Panc1 (cell line): ENCODE results near the gene CPM. TPM values are rescaled to one million over a fixed set of nuclear protein-coding genes. Genes with fewer than 3 reads are reported as not detected.

Experiments used
- ATAC-seq: fragments of 200-7000 bp; cut with Tn5 transposase; 2 replicates; pipeline ENCODE4 v1.9.1; 2020; ENCODE audit warnings: mild to moderate bottlenecking, moderate library complexity
- BruUV-seq: library from RNA; stranded (reverse); fragments of 400-500 nt; replicated peaks from 2 replicates; lab custom pipeline; 2021; lab: Mats Ljungman, UMichigan
- CTCF ChIA-PET: fragments of 300-600 bp; sonication (Branson Sonifier 250); formaldehyde crosslinking; loops from one replicate; lab custom pipeline; 2022; ENCODE audit warnings: antibody characterized with exemption; lab: Charles Lee
- POLR2A ChIA-PET: fragments of 300-600 bp; sonication (Branson Sonifier 250); formaldehyde crosslinking; loops from one replicate; lab custom pipeline; 2022; ENCODE audit warnings: antibody characterized with exemption; lab: Charles Lee
- DNase-seq: peaks from one replicate; pipeline ENCODE4 v3.0.0-alpha.2; 2010; ENCODE audit warnings: low read depth, low spot score
- H3K27ac ChIP-seq: 2 replicates; pipeline ENCODE4 v1.5.1; 2011; ENCODE audit warnings: mild to moderate bottlenecking, low read length, inconsistent platforms
- H3K27me3 ChIP-seq: fragments of 200-500 bp; sonication (Bioruptor generic); 2 replicates; pipeline ENCODE4 v1.6.0; 2014; ENCODE audit warnings: low read length, inconsistent platforms; ENCODE audit not compliant: control insufficient read depth, insufficient read depth
- H3K36me3 ChIP-seq: fragments of 200-500 bp; sonication (Bioruptor generic); 2 replicates; pipeline ENCODE4 v1.5.1; 2014; ENCODE audit warnings: inconsistent platforms, mild to moderate bottlenecking, low read length, moderate library complexity; ENCODE audit not compliant: control insufficient read depth, insufficient read depth
- H3K4me1 ChIP-seq: 2 replicates; pipeline ENCODE4 v1.5.1; 2011; ENCODE audit warnings: inconsistent platforms, mild to moderate bottlenecking, low read length, moderate library complexity; ENCODE audit not compliant: control insufficient read depth, insufficient read depth
- H3K4me3 ChIP-seq, 2 experiments: 2 replicates each; pipeline ENCODE4 v1.5.1; 2011 to 2012; ENCODE audit warnings: low read depth in 2 of 2, low read length in 2 of 2, mild to moderate bottlenecking in 2 of 2, inconsistent platforms in 1 of 2, moderate library complexity in 1 of 2
- H3K9me3 ChIP-seq: fragments of 200-500 bp; sonication (Bioruptor generic); 2 replicates; pipeline ENCODE4 v1.5.1; 2014; ENCODE audit warnings: low read depth, mild to moderate bottlenecking, inconsistent platforms, low read length, moderate library complexity; ENCODE audit not compliant: control insufficient read depth, insufficient read depth
- POLR2AphosphoS5 ChIP-seq: IDR thresholded peaks from 2 replicates; pipeline ENCODE4 v1.6.1; 2012; ENCODE audit warnings: mild to moderate bottlenecking, low read depth, low read length, moderate library complexity
- SIN3A ChIP-seq: IDR thresholded peaks from 2 replicates; pipeline ENCODE4 v1.6.1; 2012; ENCODE audit warnings: low read depth, mild to moderate bottlenecking, low read length, moderate library complexity, borderline replicate concordance; ENCODE audit not compliant: insufficient read depth
- TCF7L2 ChIP-seq: IDR thresholded peaks from 2 replicates; pipeline ENCODE4 v1.6.1; 2011; ENCODE audit warnings: mild to moderate bottlenecking, low read depth, low read length, inconsistent platforms
- in situ Hi-C: cut with HindIII; loops from 2 replicates; pipeline ENCODE4 v1.10.0; 2016; ENCODE audit warnings: low sequenced_read_pairs, low pct_unique_long_range_greater_than_20kb
- intact Hi-C: fragments of 100-400 bp; cut with micrococcal nuclease; formaldehyde crosslinking; loops from one replicate; pipeline ENCODE4 v1.10.0; 2022; ENCODE audit not compliant: unreplicated experiment
- total RNA-seq: library from RNA; stranded (reverse); gene quantifications from one replicate; pipeline ENCODE4 v1.2.1, GENCODE V29; 2021; ENCODE audit not compliant: unreplicated experiment
- TF ChIP-seq, protein P1 (sequence below), 2 experiments: IDR thresholded peaks; 2 replicates each; pipeline ENCODE4 v1.6.1; 2011 to 2012; ENCODE audit warnings: low read depth in 2 of 2, control low read depth in 1 of 2, low read length in 1 of 2, mild to moderate bottlenecking in 1 of 2, moderate library complexity in 1 of 2; ENCODE audit not compliant: insufficient read depth in 1 of 2
- TF ChIP-seq, protein P2 (sequence below): fragments of 450-650 bp; IDR thresholded peaks from 2 replicates; pipeline ENCODE4 v1.5.1; 2017; ENCODE audit warnings: mild to moderate bottlenecking

The CPM gene
- total RNA-seq, 1 experiment from 2014 or later = 11.2 TPM

DNA sequence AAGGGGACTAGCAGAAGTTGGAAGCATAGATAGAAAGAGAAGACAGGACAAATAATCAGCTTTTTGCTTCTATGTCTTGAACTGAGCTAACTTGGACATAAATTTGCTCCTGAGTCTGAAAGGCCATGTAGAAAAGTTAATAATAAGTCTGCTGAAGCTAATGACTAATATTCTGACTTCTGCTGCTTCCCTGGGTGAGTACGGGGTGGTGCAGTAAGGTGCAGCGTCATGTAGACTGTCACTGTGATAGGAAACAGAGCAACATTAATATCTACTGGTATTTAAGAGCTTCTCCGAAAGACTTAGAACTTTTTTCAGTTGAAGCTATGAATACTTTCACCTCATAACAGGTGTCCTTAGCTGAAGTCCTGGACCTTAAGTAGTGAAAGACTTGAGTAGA lies 34.1 kb upstream of the CPM start:
- Histone ChIP-seq H3K27me3 (no peaks in the 10 kb centered on the region), H3K4me3 (no peak overlapping the region), H3K36me3 (no peaks in the 10 kb centered on the region), H3K4me1 (no peaks in the 10 kb centered on the region), H3K9me3 (no peaks in the 10 kb centered on the region), H3K27ac (no peak overlapping the region)
- no TSS peak for BruUV-seq
- DNase-seq = no peak
- in situ Hi-C loops = no loop called here
- intact Hi-C loops = no loop called here
- ChIA-PET POLR2A (no interaction called here), CTCF (no interaction called here)
- TF ChIP-seq TCF7L2 = no peak
- no peak for ATAC-seq

DNA sequence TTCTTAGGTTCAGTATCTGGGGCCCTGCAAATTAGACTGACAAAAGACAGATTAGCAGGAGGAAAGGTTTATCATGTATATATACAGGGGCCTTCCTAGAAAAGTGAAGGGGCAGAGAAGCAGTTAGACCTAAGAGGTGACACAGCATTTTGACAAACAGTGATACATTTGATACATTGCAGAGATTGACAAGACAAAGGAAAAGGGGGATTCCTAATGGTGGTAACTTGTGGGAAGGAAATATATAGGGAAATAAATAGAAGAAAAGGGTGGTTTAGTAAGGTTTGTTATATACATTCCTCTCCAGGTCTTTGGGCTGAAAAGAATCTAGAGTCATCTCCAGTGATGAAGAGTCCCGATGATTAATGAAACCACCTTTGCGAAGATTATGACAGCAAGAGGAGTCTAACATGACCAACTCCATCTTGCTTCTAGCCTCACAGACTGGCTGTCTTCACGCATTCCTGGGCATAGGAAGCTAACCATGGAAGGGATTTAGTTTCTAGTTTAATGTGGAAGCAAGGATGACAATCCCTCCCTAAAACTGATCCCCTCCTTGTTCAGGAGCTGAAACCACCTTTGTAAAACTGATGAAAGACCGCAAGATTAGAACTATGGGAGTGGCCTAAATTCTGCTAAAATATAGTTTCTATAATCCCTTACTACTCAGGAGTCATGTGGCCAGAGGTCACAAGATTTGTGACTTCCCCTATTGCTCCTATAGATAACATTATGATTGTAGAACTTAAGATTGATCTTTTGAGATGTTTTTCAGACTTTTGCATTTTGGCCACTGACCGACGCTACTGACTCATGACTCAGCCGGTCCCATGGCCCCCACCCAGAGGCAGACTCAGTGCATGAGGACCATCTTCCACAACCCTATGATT lies 31.1 kb upstream of the CPM start:
- H3K27ac ChIP-seq = no peak overlapping the region
- H3K4me1 ChIP-seq = no peaks in the 10 kb centered on the region
- POLR2A ChIA-PET = no interaction called here
- no peak for ATAC-seq
- BruUV-seq = no TSS peak
- no peaks in the 10 kb centered on the region for H3K27me3 ChIP-seq
- TF ChIP-seq, protein P1, sequence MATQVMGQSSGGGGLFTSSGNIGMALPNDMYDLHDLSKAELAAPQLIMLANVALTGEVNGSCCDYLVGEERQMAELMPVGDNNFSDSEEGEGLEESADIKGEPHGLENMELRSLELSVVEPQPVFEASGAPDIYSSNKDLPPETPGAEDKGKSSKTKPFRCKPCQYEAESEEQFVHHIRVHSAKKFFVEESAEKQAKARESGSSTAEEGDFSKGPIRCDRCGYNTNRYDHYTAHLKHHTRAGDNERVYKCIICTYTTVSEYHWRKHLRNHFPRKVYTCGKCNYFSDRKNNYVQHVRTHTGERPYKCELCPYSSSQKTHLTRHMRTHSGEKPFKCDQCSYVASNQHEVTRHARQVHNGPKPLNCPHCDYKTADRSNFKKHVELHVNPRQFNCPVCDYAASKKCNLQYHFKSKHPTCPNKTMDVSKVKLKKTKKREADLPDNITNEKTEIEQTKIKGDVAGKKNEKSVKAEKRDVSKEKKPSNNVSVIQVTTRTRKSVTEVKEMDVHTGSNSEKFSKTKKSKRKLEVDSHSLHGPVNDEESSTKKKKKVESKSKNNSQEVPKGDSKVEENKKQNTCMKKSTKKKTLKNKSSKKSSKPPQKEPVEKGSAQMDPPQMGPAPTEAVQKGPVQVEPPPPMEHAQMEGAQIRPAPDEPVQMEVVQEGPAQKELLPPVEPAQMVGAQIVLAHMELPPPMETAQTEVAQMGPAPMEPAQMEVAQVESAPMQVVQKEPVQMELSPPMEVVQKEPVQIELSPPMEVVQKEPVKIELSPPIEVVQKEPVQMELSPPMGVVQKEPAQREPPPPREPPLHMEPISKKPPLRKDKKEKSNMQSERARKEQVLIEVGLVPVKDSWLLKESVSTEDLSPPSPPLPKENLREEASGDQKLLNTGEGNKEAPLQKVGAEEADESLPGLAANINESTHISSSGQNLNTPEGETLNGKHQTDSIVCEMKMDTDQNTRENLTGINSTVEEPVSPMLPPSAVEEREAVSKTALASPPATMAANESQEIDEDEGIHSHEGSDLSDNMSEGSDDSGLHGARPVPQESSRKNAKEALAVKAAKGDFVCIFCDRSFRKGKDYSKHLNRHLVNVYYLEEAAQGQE (IDR thresholded peaks at IDR 0.05; ENCODE audit: insufficient read depth in 1 of 2, low read depth in 2 of 2, low read length in 1 of 2) = no peak
- no peak for TF ChIP-seq TCF7L2
- TF ChIP-seq, protein P2, sequence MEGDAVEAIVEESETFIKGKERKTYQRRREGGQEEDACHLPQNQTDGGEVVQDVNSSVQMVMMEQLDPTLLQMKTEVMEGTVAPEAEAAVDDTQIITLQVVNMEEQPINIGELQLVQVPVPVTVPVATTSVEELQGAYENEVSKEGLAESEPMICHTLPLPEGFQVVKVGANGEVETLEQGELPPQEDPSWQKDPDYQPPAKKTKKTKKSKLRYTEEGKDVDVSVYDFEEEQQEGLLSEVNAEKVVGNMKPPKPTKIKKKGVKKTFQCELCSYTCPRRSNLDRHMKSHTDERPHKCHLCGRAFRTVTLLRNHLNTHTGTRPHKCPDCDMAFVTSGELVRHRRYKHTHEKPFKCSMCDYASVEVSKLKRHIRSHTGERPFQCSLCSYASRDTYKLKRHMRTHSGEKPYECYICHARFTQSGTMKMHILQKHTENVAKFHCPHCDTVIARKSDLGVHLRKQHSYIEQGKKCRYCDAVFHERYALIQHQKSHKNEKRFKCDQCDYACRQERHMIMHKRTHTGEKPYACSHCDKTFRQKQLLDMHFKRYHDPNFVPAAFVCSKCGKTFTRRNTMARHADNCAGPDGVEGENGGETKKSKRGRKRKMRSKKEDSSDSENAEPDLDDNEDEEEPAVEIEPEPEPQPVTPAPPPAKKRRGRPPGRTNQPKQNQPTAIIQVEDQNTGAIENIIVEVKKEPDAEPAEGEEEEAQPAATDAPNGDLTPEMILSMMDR = no peak
- TF ChIP-seq SIN3A = no peak
- TF ChIP-seq POLR2AphosphoS5 = no peak
- H3K36me3 ChIP-seq = no peaks in the 10 kb centered on the region
- intact Hi-C loops = no loop called here
- CTCF ChIA-PET = no interaction called here
- in situ Hi-C loops = no loop called here
- no peak for DNase-seq
- H3K9me3 ChIP-seq = no peaks in the 10 kb centered on the region
- no peak overlapping the region for H3K4me3 ChIP-seq
